ENCODE results near the gene OLFM1.

- TF ChIP-seq CTCF (IDR thresholded peaks at IDR 0.05), result no peak
- TF ChIP-seq POLR2A (IDR thresholded peaks at IDR 0.05), result no peak
Observed at GRCh38 chr9:135116371-135116770, 28.9 kb downstream of the OLFM1 start.

All from uterus (tissue), 2 donors.